Measurements from ENCODE around the gene EEF2KMT. TPM values are rescaled to one million over a fixed set of nuclear protein-coding genes. Genes with fewer than 3 reads are reported as not detected.
"Not testable (repeated sequence)": the region's sequence is repeated elsewhere in the genome, so short reads cannot be mapped to it uniquely, and the experiment has no call there.

Gene EEF2KMT
- total RNA-seq, 4 donors from 2014 or later = 10.0 to 15.6 (median 13.7) TPM

GRCh38 chr16:5110933-5111332, 13.3 kb upstream of the EEF2KMT start:
- H3K4me1 ChIP-seq; H3K27ac ChIP-seq (replicated peaks in 1 of 4); DNase-seq (ENCODE audit: extremely low spot score); H3K4me3 ChIP-seq; H3K27me3 ChIP-seq; H3K9me3 ChIP-seq; intact Hi-C loops (cut with DNase I); H3K36me3 ChIP-seq: not testable (repeated sequence)
- 81% methylated on average over 10 of the region's 10 CpGs for WGBS

- Histone ChIP-seq H3K4me3 (no peak overlapping the region), H3K4me1 (no peaks in the 10 kb centered on the region), H3K27ac (replicated peaks in 1 of 4) (no peak overlapping the region), H3K27me3 (no peaks in the 10 kb centered on the region), H3K9me3 (no peaks in the 10 kb centered on the region), H3K36me3 (no peaks in the 10 kb centered on the region)
- no peak for DNase-seq (ENCODE audit: extremely low spot score)
- 87% methylated on average over 24 of the region's 27 CpGs for WGBS
- intact Hi-C loops (cut with DNase I) = no loop called here
- TF ChIP-seq POLR2A (IDR thresholded peaks at IDR 0.05; ENCODE audit: low read depth) (no peak), EP300 (IDR thresholded peaks at IDR 0.05) (no peak), POLR2AphosphoS5 (IDR thresholded peaks at IDR 0.05) (no peak)
- TF ChIP-seq, protein P1, sequence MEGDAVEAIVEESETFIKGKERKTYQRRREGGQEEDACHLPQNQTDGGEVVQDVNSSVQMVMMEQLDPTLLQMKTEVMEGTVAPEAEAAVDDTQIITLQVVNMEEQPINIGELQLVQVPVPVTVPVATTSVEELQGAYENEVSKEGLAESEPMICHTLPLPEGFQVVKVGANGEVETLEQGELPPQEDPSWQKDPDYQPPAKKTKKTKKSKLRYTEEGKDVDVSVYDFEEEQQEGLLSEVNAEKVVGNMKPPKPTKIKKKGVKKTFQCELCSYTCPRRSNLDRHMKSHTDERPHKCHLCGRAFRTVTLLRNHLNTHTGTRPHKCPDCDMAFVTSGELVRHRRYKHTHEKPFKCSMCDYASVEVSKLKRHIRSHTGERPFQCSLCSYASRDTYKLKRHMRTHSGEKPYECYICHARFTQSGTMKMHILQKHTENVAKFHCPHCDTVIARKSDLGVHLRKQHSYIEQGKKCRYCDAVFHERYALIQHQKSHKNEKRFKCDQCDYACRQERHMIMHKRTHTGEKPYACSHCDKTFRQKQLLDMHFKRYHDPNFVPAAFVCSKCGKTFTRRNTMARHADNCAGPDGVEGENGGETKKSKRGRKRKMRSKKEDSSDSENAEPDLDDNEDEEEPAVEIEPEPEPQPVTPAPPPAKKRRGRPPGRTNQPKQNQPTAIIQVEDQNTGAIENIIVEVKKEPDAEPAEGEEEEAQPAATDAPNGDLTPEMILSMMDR (IDR thresholded peaks at IDR 0.05) = no peak
Observed at GRCh38 chr16:5108505-5109158, 11.0 kb upstream of the EEF2KMT start.

DNA sequence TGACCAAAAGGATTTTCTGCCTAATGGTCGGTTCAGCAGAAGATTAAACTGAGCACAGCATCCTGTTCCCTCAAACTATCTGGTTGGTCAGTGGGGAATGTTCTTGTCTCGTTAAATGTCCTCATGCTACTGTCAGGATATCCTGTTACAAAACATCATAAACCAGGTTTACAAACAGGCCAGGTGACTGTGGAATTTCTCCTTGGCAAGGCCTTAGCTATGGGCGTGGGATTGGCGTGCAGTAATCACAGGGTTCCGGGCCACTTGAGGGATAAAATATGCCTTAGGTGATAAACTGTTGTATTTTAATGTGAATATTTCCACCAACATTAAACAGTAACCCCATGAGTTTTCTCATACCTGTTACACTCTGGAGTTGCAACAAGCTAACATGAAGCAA, 7.4 kb upstream of the EEF2KMT start:
- intact Hi-C loops (cut with DNase I); H3K36me3 ChIP-seq; DNase-seq (ENCODE audit: extremely low spot score); H3K4me3 ChIP-seq; H3K9me3 ChIP-seq; H3K27me3 ChIP-seq; H3K4me1 ChIP-seq; H3K27ac ChIP-seq (replicated peaks in 1 of 4): not testable (repeated sequence)
- WGBS = 73% methylated on average over 5 of the region's 5 CpGs

- H3K9me3 ChIP-seq; DNase-seq (ENCODE audit: extremely low spot score); H3K36me3 ChIP-seq; H3K4me3 ChIP-seq; H3K4me1 ChIP-seq; H3K27me3 ChIP-seq; intact Hi-C loops (cut with DNase I); H3K27ac ChIP-seq (replicated peaks in 1 of 4): not testable (repeated sequence)
- 94% methylated on average over 12 of the region's 12 CpGs for WGBS
Observed at GRCh38 chr16:5103296-5104032, 5.9 kb upstream of the EEF2KMT start.

DNA sequence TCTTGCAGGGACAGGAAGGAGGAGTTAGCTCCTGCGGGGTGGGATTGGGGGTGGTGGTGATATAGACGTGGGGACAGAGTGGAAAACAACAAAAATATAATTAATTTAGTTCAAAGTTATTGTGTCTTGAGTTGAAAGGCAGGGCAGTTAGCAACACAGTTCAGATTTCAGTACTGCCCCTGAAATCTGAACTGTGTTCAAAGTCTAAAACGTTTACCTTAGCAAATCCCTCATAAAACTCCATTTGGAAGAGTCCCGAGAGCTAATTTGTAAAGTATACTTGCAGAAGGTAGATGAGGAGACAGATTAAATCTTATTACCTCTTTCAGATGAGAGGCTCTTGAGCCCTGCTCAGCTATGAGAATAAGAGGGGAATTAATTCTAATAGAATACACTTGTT, 1.6 kb upstream of the EEF2KMT start:
- H3K36me3 ChIP-seq; H3K9me3 ChIP-seq; intact Hi-C loops (cut with DNase I); DNase-seq (ENCODE audit: extremely low spot score); H3K27me3 ChIP-seq: not testable (repeated sequence)
- Histone ChIP-seq H3K4me3 (peak overlapping the region; percentile 72 to 91 (median 84)), H3K27ac (replicated peaks in 1 of 4) (peak overlapping the region; percentile 80 to 88 (median 84)), H3K4me1 (peaks cover 0 to 14% (median 14%) of the 10 kb centered on the region in 4 donors)
- 16% methylated on average over 4 of the region's 4 CpGs for WGBS

DNA sequence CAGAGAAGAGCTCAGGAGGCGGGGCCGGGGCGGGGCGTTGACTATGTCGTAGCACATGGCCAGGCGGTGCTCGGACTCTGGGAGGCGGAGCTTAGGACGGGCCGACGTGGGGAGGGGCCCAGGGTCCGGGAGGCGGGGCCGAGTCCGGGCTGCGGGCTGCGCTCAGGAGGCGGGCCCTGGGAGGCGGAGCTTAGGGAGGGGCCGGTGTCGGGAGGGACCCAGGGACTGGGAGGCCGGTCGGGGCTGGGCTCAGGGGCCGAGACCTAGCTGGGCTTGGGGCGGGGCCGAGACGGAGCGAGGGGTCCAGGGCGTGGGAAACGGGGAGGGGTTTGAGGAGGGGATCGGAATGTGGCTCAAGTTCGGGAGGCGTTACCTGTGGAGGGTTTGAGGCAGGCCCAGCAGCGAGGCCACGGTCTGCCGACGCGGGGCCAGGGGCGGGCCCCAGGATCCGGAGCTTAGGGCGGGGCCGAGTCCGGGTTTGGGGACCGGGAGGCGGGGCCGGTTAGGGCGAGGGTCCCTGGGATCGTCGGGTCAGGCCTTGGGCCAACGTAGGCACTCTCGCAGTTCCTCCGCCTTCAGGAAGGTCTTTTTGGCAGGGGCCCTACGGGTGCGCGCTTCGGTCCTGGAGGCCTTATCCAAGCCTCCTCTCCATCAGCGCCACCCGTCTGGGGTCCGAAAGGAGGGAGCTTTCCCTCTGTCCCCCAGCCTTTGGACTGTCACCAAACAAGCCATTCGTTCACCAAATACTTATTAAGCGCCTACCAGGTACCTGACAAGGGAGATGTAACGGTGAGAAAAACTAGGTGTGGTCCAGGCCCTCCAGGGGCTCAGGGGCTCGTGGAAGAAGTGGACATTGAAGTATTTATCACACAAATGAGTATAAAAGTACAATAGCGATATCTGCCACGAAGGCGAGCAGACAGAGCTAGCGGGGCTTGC, 895 bp upstream of the EEF2KMT start:
- H3K36me3 ChIP-seq; H3K27me3 ChIP-seq; DNase-seq (ENCODE audit: extremely low spot score); H3K9me3 ChIP-seq; intact Hi-C loops (cut with DNase I): not testable (repeated sequence)
- H3K27ac ChIP-seq (replicated peaks in 1 of 4) = peak overlapping the region; percentile 80 to 88 (median 84)
- 6% methylated on average over 21 of the region's 67 CpGs for WGBS
- peak in 1 of 2 donors; percentile 45 for TF ChIP-seq POLR2AphosphoS5 (IDR thresholded peaks at IDR 0.05)
- peak overlapping the region; percentile 72 to 91 (median 84) for H3K4me3 ChIP-seq
- peaks cover 0 to 14% (median 14%) of the 10 kb centered on the region in 4 donors for H3K4me1 ChIP-seq

GRCh38 chr16:5097061-5097469, 530 bp downstream of the EEF2KMT start:
- H3K36me3 ChIP-seq; H3K27me3 ChIP-seq; H3K9me3 ChIP-seq; intact Hi-C loops (cut with DNase I); DNase-seq (ENCODE audit: extremely low spot score): not testable (repeated sequence)
- Histone ChIP-seq H3K27ac (replicated peaks in 1 of 4) (peak overlapping the region; percentile 80 to 88 (median 82)), H3K4me3 (peak overlapping the region; percentile 72 to 91 (median 84)), H3K4me1 (peaks cover 0 to 18% (median 15%) of the 10 kb centered on the region in 4 donors)
- 0% methylated on average over 13 of the region's 23 CpGs for WGBS

- Histone ChIP-seq H3K4me3 (peak overlapping the region; percentile 72 to 91 (median 84)), H3K4me1 (peaks cover 0 to 20% (median 16%) of the 10 kb centered on the region in 4 donors), H3K27ac (replicated peaks in 1 of 4) (peak overlapping the region; percentile 80 to 88 (median 82))
- DNase-seq (ENCODE audit: extremely low spot score); intact Hi-C loops (cut with DNase I); H3K9me3 ChIP-seq; H3K36me3 ChIP-seq; H3K27me3 ChIP-seq: not testable (repeated sequence)
- 32% methylated on average over 7 of the region's 7 CpGs for WGBS
Observed at GRCh38 chr16:5096437-5097060, 1.0 kb downstream of the EEF2KMT start.

DNA sequence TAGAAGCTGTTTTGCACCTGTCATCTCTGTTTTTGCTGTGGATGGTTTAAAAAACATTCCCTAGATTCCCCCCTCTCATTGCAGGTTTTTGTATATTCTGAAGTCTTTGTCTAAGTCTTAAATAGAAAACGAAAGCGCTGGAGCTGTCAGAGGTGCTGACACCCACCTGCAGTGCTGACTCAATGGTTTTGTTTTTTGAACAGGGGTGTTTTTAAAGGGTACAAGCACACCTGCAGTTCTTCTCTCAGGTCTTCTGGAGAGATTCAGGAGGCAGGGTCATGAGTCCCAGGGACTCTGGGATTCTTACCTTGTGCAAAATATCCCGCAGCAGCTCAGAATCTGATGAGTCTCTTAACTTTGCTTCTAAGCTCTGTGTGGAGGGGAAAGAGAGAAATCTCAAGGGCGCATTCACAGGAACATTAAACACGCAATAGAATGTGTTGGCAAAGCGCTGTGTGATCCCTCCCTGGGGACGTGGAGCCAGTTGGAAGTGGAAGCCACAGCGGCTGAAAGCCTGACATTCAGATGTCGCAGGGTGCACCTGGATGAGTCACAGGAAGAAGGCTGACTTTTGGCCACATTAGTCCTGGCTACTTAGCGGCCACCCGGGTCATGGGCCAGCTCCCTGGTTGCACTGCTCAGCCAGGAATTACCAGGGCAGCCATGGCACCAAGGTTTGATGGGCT, 2.3 kb downstream of the EEF2KMT start:
- WGBS = 65% methylated on average over 11 of the region's 11 CpGs
- H3K9me3 ChIP-seq; H3K4me3 ChIP-seq; H3K27ac ChIP-seq (replicated peaks in 1 of 4); DNase-seq (ENCODE audit: extremely low spot score); H3K36me3 ChIP-seq; H3K27me3 ChIP-seq; intact Hi-C loops (cut with DNase I): not testable (repeated sequence)
- H3K4me1 ChIP-seq = peaks cover 0 to 20% (median 16%) of the 10 kb centered on the region in 4 donors

DNA sequence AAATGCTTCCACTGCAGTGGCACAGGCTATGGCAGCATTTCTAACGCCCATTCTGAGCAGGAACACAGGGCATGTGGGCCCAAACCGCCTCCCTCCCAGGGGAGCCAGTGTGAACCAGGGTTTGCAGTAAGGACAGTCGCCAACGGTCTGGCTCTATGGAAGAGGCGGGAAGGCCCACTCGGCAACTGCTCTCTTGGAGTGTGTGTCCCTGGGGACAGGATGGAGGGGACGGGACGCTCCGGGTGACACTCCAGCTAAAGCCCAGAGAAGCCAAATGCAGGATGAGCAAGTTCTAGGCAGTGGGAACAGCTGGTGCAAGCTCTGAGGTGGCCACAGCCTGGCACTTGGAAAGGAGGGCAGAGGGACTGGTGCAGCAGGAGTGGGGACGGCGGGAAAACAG, 3.8 kb downstream of the EEF2KMT start:
- H3K27ac ChIP-seq (replicated peaks in 1 of 4); H3K4me3 ChIP-seq; H3K27me3 ChIP-seq; intact Hi-C loops (cut with DNase I); H3K9me3 ChIP-seq; DNase-seq (ENCODE audit: extremely low spot score): not testable (repeated sequence)
- Histone ChIP-seq H3K36me3 (peaks cover 2 to 21% (median 14%) of the 10 kb centered on the region in 4 donors), H3K4me1 (peaks cover 0 to 17% (median 12%) of the 10 kb centered on the region in 4 donors)
- WGBS = 86% methylated on average over 8 of the region's 11 CpGs
